Liver (tissue), 9 donors: Measurements from ENCODE around the gene KLF5. TPM values are rescaled to one million over a fixed set of nuclear protein-coding genes. Genes with fewer than 3 reads are reported as not detected.

Experiments
- DNase-seq: peaks from one replicate; pipeline ENCODE4 v3.0.0-alpha.2; 2017; ENCODE audit warnings: low spot score
- H3K27ac ChIP-seq, 2 donors: one replicate each; pipeline ENCODE4 v1.7.0; 2013; ENCODE audit warnings: inconsistent platforms in 2 of 2, low read length in 2 of 2, control low read depth in 1 of 2, low read depth in 1 of 2, mild to moderate bottlenecking in 1 of 2
- H3K27me3 ChIP-seq, 4 donors: one replicate each; pipeline versions ENCODE4 v1.6.1 to v1.7.0; 2013; ENCODE audit warnings: low read length in 3 of 4, inconsistent platforms in 1 of 4, mild to moderate bottlenecking in 1 of 4, moderate library complexity in 1 of 4; ENCODE audit not compliant: control insufficient read depth in 4 of 4, insufficient read depth in 4 of 4
- H3K36me3 ChIP-seq, 4 donors: one replicate each; pipeline versions ENCODE4 v1.6.1 to v1.7.0; 2013; ENCODE audit warnings: low read length in 3 of 4, mild to moderate bottlenecking in 3 of 4, low read depth in 1 of 4, moderate library complexity in 1 of 4; ENCODE audit not compliant: control insufficient read depth in 4 of 4, insufficient read depth in 3 of 4
- H3K4me1 ChIP-seq, 4 donors: one replicate each; pipeline versions ENCODE4 v1.6.1 to v1.7.0; 2013; ENCODE audit warnings: low read length in 3 of 4, mild to moderate bottlenecking in 3 of 4, moderate library complexity in 1 of 4; ENCODE audit not compliant: control insufficient read depth in 4 of 4, insufficient read depth in 4 of 4
- H3K4me3 ChIP-seq, 3 donors: one replicate each; pipeline versions ENCODE4 v1.6.1 to v1.7.0; 2013; ENCODE audit warnings: low read length in 3 of 3, control low read depth in 1 of 3, low read depth in 1 of 3, mild to moderate bottlenecking in 1 of 3
- H3K9ac ChIP-seq, 2 donors: one replicate each; pipeline ENCODE4 v1.7.0; 2013; ENCODE audit warnings: low read length in 2 of 2, mild to moderate bottlenecking in 2 of 2, moderate library complexity in 2 of 2, control low read depth in 1 of 2, low read depth in 1 of 2
- H3K9me3 ChIP-seq, 4 donors: one replicate each; pipeline versions ENCODE4 v1.6.1 to v1.7.0; 2013; ENCODE audit warnings: low read length in 3 of 4; ENCODE audit not compliant: control insufficient read depth in 4 of 4
- ATF3 ChIP-seq: IDR thresholded peaks from 2 replicates; pipeline ENCODE4 v1.6.1; 2016; ENCODE audit warnings: antibody characterized with exemption
- CTCF ChIP-seq: fragments of 150-350 bp; IDR thresholded peaks from 2 replicates; pipeline ENCODE4 v1.5.1; 2017; ENCODE audit warnings: improper control_type of control experiment, low read depth, low read length; ENCODE audit not compliant: missing input control
- EGR1 ChIP-seq, 2 donors: IDR thresholded peaks; 2 replicates each; pipeline ENCODE4 v1.6.1; 2016 to 2018; ENCODE audit warnings: antibody characterized with exemption in 2 of 2, low read depth in 2 of 2
- FOXA1 ChIP-seq: IDR thresholded peaks from 2 replicates; pipeline ENCODE4 v1.6.1; 2016; ENCODE audit warnings: antibody characterized with exemption
- FOXA2 ChIP-seq: IDR thresholded peaks from 2 replicates; pipeline ENCODE4 v1.6.1; 2016; ENCODE audit warnings: antibody characterized with exemption
- GABPA ChIP-seq, 2 donors: IDR thresholded peaks in 1 of 2; conservative IDR thresholded peaks in 1 of 2; 2 replicates each; pipeline ENCODE4 v1.6.1; 2016; ENCODE audit warnings: antibody characterized with exemption in 2 of 2, mild to moderate bottlenecking in 1 of 2, moderate library complexity in 1 of 2
- HNF4A ChIP-seq, 2 donors: conservative IDR thresholded peaks; 2 replicates each; pipeline ENCODE4 v1.6.1; 2016; ENCODE audit warnings: antibody characterized with exemption in 2 of 2, mild to moderate bottlenecking in 2 of 2
- HNF4G ChIP-seq: IDR thresholded peaks from 2 replicates; pipeline ENCODE4 v1.6.1; 2016; ENCODE audit warnings: antibody characterized with exemption
- JUND ChIP-seq, 2 donors: IDR thresholded peaks; 2 replicates each; pipeline ENCODE4 v1.6.1; 2016; ENCODE audit warnings: antibody characterized with exemption in 2 of 2
- MAX ChIP-seq: IDR thresholded peaks from 2 replicates; pipeline ENCODE4 v1.6.1; 2016; ENCODE audit warnings: antibody characterized with exemption
- NR2F2 ChIP-seq: IDR thresholded peaks from 2 replicates; pipeline ENCODE4 v1.6.1; 2016; ENCODE audit warnings: antibody characterized with exemption
- RAD21 ChIP-seq, 2 donors: IDR thresholded peaks; 2 replicates each; pipeline ENCODE4 v1.6.1; 2016; ENCODE audit warnings: antibody characterized with exemption in 2 of 2, mild to moderate bottlenecking in 2 of 2
- REST ChIP-seq: IDR thresholded peaks from 2 replicates; pipeline ENCODE4 v1.6.1; 2016; ENCODE audit warnings: antibody characterized with exemption, mild to moderate bottlenecking
- RXRA ChIP-seq, 2 donors: IDR thresholded peaks; 2 replicates each; pipeline ENCODE4 v1.6.1; 2017 to 2018; ENCODE audit warnings: antibody characterized with exemption in 2 of 2, mild to moderate bottlenecking in 1 of 2
- SP1 ChIP-seq: IDR thresholded peaks from 2 replicates; pipeline ENCODE4 v1.6.1; 2018; ENCODE audit warnings: antibody characterized with exemption, mild to moderate bottlenecking
- TAF1 ChIP-seq: conservative IDR thresholded peaks from 2 replicates; pipeline ENCODE4 v1.6.1; 2016; ENCODE audit warnings: antibody characterized with exemption, mild to moderate bottlenecking
- YY1 ChIP-seq: IDR thresholded peaks from 2 replicates; pipeline ENCODE4 v1.6.1; 2016; ENCODE audit warnings: antibody characterized with exemption, mild to moderate bottlenecking
- ZBTB33 ChIP-seq: IDR thresholded peaks from 2 replicates; pipeline ENCODE4 v1.6.1; 2016; ENCODE audit warnings: antibody characterized with exemption
- WGBS: extraction: QIAGEN DNeasy Blood & Tissue Kit; methylation state at CpG from one replicate; pipeline ENCODE4 v1.1.7; 2013; 5-methylcytosine and 5-hydroxymethylcytosine counted together
- polyA plus RNA-seq, 2 donors: library from polyadenylated mRNA; stranded (reverse) in 1 of 2; unstranded in 1 of 2; fragments of 200-250 nt in 1 of 2; fragments of >200 nt in 1 of 2; fragmentation: Nextera tagmentation in 1 of 2; extraction: Ambion mirVana in 1 of 2; gene quantifications; one replicate each; pipeline versions ENCODE4 v1.2.1 to v1.2.3, GENCODE V29; 2013 to 2015
- total RNA-seq, 2 donors: library from RNA; depleted of rRNA; stranded (reverse); fragments of >200 nt; gene quantifications; one replicate each; pipeline ENCODE4 v1.2.3, GENCODE V29; 2014
- donor health status: healthy.
- donor health status: healthy.
- donor health status: healthy.
- donor health status: healthy.
- donor health status: healthy.

The KLF5 gene
- total and polyA plus RNA-seq, 4 donors = 0.25 to 0.61 (median 0.36) TPM

GRCh38 chr13:73065665-73066340 is 7.0 kb downstream of the KLF5 start:
- Histone ChIP-seq H3K4me1 (peaks cover 0 to under 1% (median 0%) of the 10 kb centered on the region in 4 donors), H3K36me3 (no peaks in the 10 kb centered on the region), H3K9me3 (no peaks in the 10 kb centered on the region), H3K27me3 (no peaks in the 10 kb centered on the region), H3K27ac (no peak overlapping the region), H3K4me3 (no peak overlapping the region), H3K9ac (no peak overlapping the region)
- no peak for DNase-seq
- TF ChIP-seq TAF1 (no peak), ZBTB33 (no peak), ATF3 (no peak), EGR1 (IDR thresholded peaks at IDR 0.05; ENCODE audit: low read depth in 2 of 2) (no peak), JUND (IDR thresholded peaks at IDR 0.05) (no peak), RAD21 (IDR thresholded peaks at IDR 0.05) (no peak), HNF4A (conservative IDR thresholded peaks at IDR 0.05) (no peak), SP1 (no peak), RXRA (IDR thresholded peaks at IDR 0.05) (no peak), YY1 (no peak), FOXA2 (no peak), MAX (no peak), FOXA1 (no peak), GABPA (IDR thresholded peaks at IDR 0.05 in 1 of 2, conservative IDR thresholded peaks at IDR 0.05 in 1 of 2) (no peak), NR2F2 (no peak), HNF4G (no peak), CTCF (no peak)
- WGBS = 85% methylated on average over 7 of the region's 7 CpGs

- DNase-seq = no peak
- Histone ChIP-seq H3K27ac (no peak overlapping the region), H3K4me1 (no peaks in the 10 kb centered on the region), H3K36me3 (no peaks in the 10 kb centered on the region), H3K27me3 (no peaks in the 10 kb centered on the region), H3K9ac (no peak overlapping the region), H3K4me3 (no peak overlapping the region), H3K9me3 (no peaks in the 10 kb centered on the region)
- 90% methylated on average over 1 of the region's 1 CpG for WGBS
- TF ChIP-seq HNF4A (conservative IDR thresholded peaks at IDR 0.05) (no peak), REST (no peak)
Observed at GRCh38 chr13:73069206-73069805, 10.5 kb downstream of the KLF5 start.
